ENCODE measurements around the gene PPFIBP2.

The PPFIBP2 gene

GRCh38 chr11:7581021-7581590 lies 67.3 kb downstream of the PPFIBP2 start:
- TF ChIP-seq, protein P1, sequence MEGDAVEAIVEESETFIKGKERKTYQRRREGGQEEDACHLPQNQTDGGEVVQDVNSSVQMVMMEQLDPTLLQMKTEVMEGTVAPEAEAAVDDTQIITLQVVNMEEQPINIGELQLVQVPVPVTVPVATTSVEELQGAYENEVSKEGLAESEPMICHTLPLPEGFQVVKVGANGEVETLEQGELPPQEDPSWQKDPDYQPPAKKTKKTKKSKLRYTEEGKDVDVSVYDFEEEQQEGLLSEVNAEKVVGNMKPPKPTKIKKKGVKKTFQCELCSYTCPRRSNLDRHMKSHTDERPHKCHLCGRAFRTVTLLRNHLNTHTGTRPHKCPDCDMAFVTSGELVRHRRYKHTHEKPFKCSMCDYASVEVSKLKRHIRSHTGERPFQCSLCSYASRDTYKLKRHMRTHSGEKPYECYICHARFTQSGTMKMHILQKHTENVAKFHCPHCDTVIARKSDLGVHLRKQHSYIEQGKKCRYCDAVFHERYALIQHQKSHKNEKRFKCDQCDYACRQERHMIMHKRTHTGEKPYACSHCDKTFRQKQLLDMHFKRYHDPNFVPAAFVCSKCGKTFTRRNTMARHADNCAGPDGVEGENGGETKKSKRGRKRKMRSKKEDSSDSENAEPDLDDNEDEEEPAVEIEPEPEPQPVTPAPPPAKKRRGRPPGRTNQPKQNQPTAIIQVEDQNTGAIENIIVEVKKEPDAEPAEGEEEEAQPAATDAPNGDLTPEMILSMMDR (IDR thresholded peaks at IDR 0.05; ENCODE audit: poor library complexity, severe bottlenecking): no peak

GRCh38 chr11:7582338-7582985 lies 68.7 kb downstream of the PPFIBP2 start:
- no peaks in the 10 kb centered on the region for H3K36me3 ChIP-seq (ENCODE audit: low read depth)
- ATAC-seq (ENCODE audit: low read depth) (no peak), DNase-seq (ENCODE audit: low spot score) (no peak)
- no peaks in the 10 kb centered on the region for H3K9me3 ChIP-seq (ENCODE audit: severe bottlenecking)
- H3K4me1 ChIP-seq (ENCODE audit: insufficient read depth, poor library complexity, severe bottlenecking): no peaks in the 10 kb centered on the region
- H3K27me3 ChIP-seq (ENCODE audit: insufficient read depth, poor library complexity, severe bottlenecking): no peaks in the 10 kb centered on the region
- no peak overlapping the region for H3K4me3 ChIP-seq (ENCODE audit: severe bottlenecking)
- no peak overlapping the region for H3K27ac ChIP-seq (ENCODE audit: poor library complexity, severe bottlenecking)
- TF ChIP-seq, protein P1 (IDR thresholded peaks at IDR 0.05; ENCODE audit: poor library complexity, severe bottlenecking): no peak

More at GRCh38 chr11:7581021-7581590, 67.3 kb downstream of the PPFIBP2 start:
- no peak overlapping the region for H3K27ac ChIP-seq (ENCODE audit: poor library complexity, severe bottlenecking)
- ATAC-seq (ENCODE audit: low read depth) (no peak), DNase-seq (ENCODE audit: low spot score) (no peak)
- H3K36me3 ChIP-seq (ENCODE audit: low read depth): no peaks in the 10 kb centered on the region
- no peaks in the 10 kb centered on the region for H3K4me1 ChIP-seq (ENCODE audit: insufficient read depth, poor library complexity, severe bottlenecking)
- no peak overlapping the region for H3K4me3 ChIP-seq (ENCODE audit: severe bottlenecking)
- no peaks in the 10 kb centered on the region for H3K9me3 ChIP-seq (ENCODE audit: severe bottlenecking)
- no peaks in the 10 kb centered on the region for H3K27me3 ChIP-seq (ENCODE audit: insufficient read depth, poor library complexity, severe bottlenecking)

DNA sequence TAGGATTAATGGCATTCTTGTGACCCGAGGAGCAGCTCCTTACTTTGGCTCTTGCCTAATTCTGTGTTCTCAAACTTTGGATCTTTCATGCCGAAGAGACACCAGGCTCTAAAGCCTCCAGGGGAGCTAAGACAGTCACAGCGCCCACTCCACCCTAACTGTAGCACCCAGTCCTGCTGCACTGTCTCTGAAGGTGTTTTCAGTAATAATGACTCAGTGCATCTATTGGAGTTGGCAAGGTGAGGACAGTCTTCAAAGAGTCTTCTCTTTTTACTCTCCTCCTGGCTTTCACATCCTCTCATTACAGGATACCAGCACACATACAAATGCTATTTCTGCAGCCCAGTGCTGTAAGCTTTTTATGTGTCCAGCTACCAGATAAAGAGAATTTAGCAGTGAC lies 69.4 kb downstream of the PPFIBP2 start:
- H3K27me3 ChIP-seq (ENCODE audit: insufficient read depth, poor library complexity, severe bottlenecking): no peaks in the 10 kb centered on the region
- H3K9me3 ChIP-seq (ENCODE audit: severe bottlenecking): no peaks in the 10 kb centered on the region
- TF ChIP-seq, protein P1 (IDR thresholded peaks at IDR 0.05; ENCODE audit: poor library complexity, severe bottlenecking): no peak
- H3K27ac ChIP-seq (ENCODE audit: poor library complexity, severe bottlenecking): no peak overlapping the region
- DNase-seq (ENCODE audit: low spot score) (no peak), ATAC-seq (ENCODE audit: low read depth) (no peak)
- H3K4me1 ChIP-seq (ENCODE audit: insufficient read depth, poor library complexity, severe bottlenecking): no peaks in the 10 kb centered on the region
- no peaks in the 10 kb centered on the region for H3K36me3 ChIP-seq (ENCODE audit: low read depth)
- no peak overlapping the region for H3K4me3 ChIP-seq (ENCODE audit: severe bottlenecking)

DNA sequence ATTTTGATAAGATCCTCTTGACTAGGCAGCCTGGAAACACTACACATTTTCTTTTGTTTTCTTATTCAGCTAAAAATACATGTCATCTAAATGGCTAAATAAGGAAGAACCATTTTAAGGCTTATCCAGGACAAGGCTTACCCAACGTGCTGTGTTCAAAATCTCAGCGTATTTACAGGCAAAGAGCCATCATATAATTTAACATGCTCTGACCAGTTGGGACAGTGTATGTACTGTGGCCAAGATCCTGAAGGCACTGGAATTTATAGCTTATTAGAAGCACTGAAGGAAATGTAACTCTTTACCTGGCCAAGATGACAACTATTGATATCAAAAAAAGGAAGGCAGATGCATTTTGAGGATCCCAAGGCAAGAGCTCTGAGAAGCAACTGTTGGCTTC lies 71.1 kb downstream of the PPFIBP2 start:
- Histone ChIP-seq H3K27ac (ENCODE audit: poor library complexity, severe bottlenecking) (no peak overlapping the region), H3K36me3 (ENCODE audit: low read depth) (no peaks in the 10 kb centered on the region), H3K9me3 (ENCODE audit: severe bottlenecking) (no peaks in the 10 kb centered on the region), H3K4me3 (ENCODE audit: severe bottlenecking) (no peak overlapping the region), H3K27me3 (ENCODE audit: insufficient read depth, poor library complexity, severe bottlenecking) (no peaks in the 10 kb centered on the region), H3K4me1 (ENCODE audit: insufficient read depth, poor library complexity, severe bottlenecking) (peaks cover 3% of the 10 kb centered on the region)
- TF ChIP-seq, protein P1 (IDR thresholded peaks at IDR 0.05; ENCODE audit: poor library complexity, severe bottlenecking): no peak
- no peak for DNase-seq (ENCODE audit: low spot score)
- ATAC-seq (ENCODE audit: low read depth): no peak

DNA sequence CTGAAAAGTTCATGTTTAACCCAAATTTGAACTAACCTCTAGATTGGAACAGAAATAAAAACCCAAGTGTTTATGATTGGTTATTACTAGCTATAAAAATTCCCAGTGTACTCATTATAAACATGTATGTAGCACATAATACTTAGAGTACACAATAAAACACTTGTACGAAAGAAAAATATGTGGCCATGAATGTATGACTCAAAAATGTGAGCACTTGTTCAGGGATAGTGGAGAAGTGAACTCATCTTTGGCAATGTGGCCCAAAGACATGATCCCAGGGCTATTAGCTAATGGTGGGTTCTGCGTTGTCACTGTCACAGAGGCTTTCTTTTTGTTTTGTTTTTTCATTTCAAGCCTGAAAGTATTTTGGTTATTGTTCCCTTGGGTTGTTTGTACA lies 72.0 kb downstream of the PPFIBP2 start:
- H3K36me3 ChIP-seq (ENCODE audit: low read depth): no peaks in the 10 kb centered on the region
- DNase-seq (ENCODE audit: low spot score) (no peak), ATAC-seq (ENCODE audit: low read depth) (no peak)
- no peaks in the 10 kb centered on the region for H3K9me3 ChIP-seq (ENCODE audit: severe bottlenecking)
- peaks cover 12% of the 10 kb centered on the region for H3K4me1 ChIP-seq (ENCODE audit: insufficient read depth, poor library complexity, severe bottlenecking)
- TF ChIP-seq, protein P1 (IDR thresholded peaks at IDR 0.05; ENCODE audit: poor library complexity, severe bottlenecking): no peak
- H3K27me3 ChIP-seq (ENCODE audit: insufficient read depth, poor library complexity, severe bottlenecking): no peaks in the 10 kb centered on the region
- H3K4me3 ChIP-seq (ENCODE audit: severe bottlenecking): no peak overlapping the region
- H3K27ac ChIP-seq (ENCODE audit: poor library complexity, severe bottlenecking): no peak overlapping the region

Data from RWPE2 (cell line).